ENCODE data around the gene ASPG.

GRCh38 chr14:104086210-104086660 is 735 bp downstream of the ASPG start:
- TF ChIP-seq CTCF (IDR thresholded peaks at IDR 0.05) (no peak), POLR2A (IDR thresholded peaks at IDR 0.05; ENCODE audit: low read depth) (no peak), EP300 (IDR thresholded peaks at IDR 0.05) (no peak)
